Hepatocyte (in vitro differentiated cells): ENCODE data around the gene RHAG. TPM values are rescaled to one million over a fixed set of nuclear protein-coding genes. Genes with fewer than 3 reads are reported as not detected.

Source experiments
- DNase-seq: peaks from one replicate; pipeline ENCODE4 v3.0.0-alpha.2; 2016; ENCODE audit warnings: low spot score
- H2AFZ ChIP-seq: fragments of 200-600 bp; sonication (generic); 2 replicates; pipeline ENCODE4 v1.6.0; 2016; ENCODE audit warnings: antibody characterized with exemption, mild to moderate bottlenecking
- H3K27ac ChIP-seq: fragments of 200-600 bp; sonication (generic); 2 replicates; pipeline ENCODE4 v1.5.1; 2016; ENCODE audit warnings: mild to moderate bottlenecking
- H3K27me3 ChIP-seq: fragments of 200-600 bp; sonication (generic); 2 replicates; pipeline ENCODE4 v1.6.1; 2016
- H3K36me3 ChIP-seq: fragments of 200-600 bp; sonication (generic); replicated peaks from 2 replicates; pipeline ENCODE4 v1.5.1; 2016; ENCODE audit warnings: low read depth; ENCODE audit not compliant: insufficient read depth
- H3K4me1 ChIP-seq: fragments of 200-600 bp; sonication (generic); 2 replicates; pipeline ENCODE4 v1.5.1; 2016; ENCODE audit warnings: mild to moderate bottlenecking, moderate library complexity; ENCODE audit not compliant: insufficient read depth
- H3K4me2 ChIP-seq: fragments of 200-600 bp; sonication (generic); 2 replicates; pipeline ENCODE4 v1.6.0; 2016
- H3K4me3 ChIP-seq: fragments of 200-600 bp; sonication (generic); 2 replicates; pipeline ENCODE4 v1.5.1; 2016; ENCODE audit warnings: mild to moderate bottlenecking
- H3K79me2 ChIP-seq: fragments of 200-600 bp; sonication (generic); 2 replicates; pipeline ENCODE4 v1.6.0; 2017; ENCODE audit warnings: mild to moderate bottlenecking
- H3K9me2 ChIP-seq: fragments of 200-600 bp; sonication (generic); replicated peaks from 2 replicates; pipeline ENCODE4 v1.6.0; 2017; ENCODE audit warnings: mild to moderate bottlenecking; ENCODE audit not compliant: insufficient read depth
- H3K9me3 ChIP-seq: fragments of 200-600 bp; sonication (generic); 2 replicates; pipeline ENCODE4 v1.5.1; 2016; ENCODE audit warnings: low read depth, mild to moderate bottlenecking
- H4K20me1 ChIP-seq: fragments of 200-600 bp; sonication (generic); 2 replicates; pipeline ENCODE4 v1.6.0; 2016; ENCODE audit warnings: mild to moderate bottlenecking; ENCODE audit not compliant: insufficient read depth, poor library complexity, severe bottlenecking
- CTCF ChIP-seq: fragments of 200-600 bp; sonication (generic); IDR thresholded peaks from 2 replicates; pipeline ENCODE4 v1.5.1; 2016; ENCODE audit warnings: antibody characterized with exemption, mild to moderate bottlenecking; ENCODE audit not compliant: poor library complexity
- EZH2 ChIP-seq: fragments of 200-600 bp; sonication (generic); IDR thresholded peaks from 2 replicates; pipeline ENCODE4 v1.6.1; 2016; ENCODE audit warnings: antibody characterized with exemption, mild to moderate bottlenecking, borderline replicate concordance
- EZH2phosphoT487 ChIP-seq: fragments of 200-600 bp; sonication (generic); IDR thresholded peaks from one replicate; pipeline ENCODE4 v1.6.1; 2018; ENCODE audit warnings: antibody characterized with exemption, mild to moderate bottlenecking, low read depth, moderate library complexity; ENCODE audit not compliant: unreplicated experiment, severe bottlenecking
- WGBS: methylation state at CpG from one replicate; pipeline ENCODE4 v1.1.6; 2016; ENCODE audit warnings: low lambda C conversion rate; ENCODE audit errors: missing lambda C conversion rate; 5-methylcytosine and 5-hydroxymethylcytosine counted together
- polyA plus RNA-seq: library from polyadenylated mRNA; unstranded; fragments of >200 nt; fragmentation: Nextera tagmentation; extraction: Ambion mirVana; gene quantifications from 2 replicates; pipeline ENCODE4 v1.2.1, GENCODE V29; 2016
- total RNA-seq: library from RNA; depleted of rRNA; stranded (reverse); fragments of >200 nt; gene quantifications from 2 replicates; pipeline ENCODE4 v1.2.3, GENCODE V29; 2014

Gene RHAG
- total and polyA plus RNA-seq, 2 experiments from 2014 or later: not detected

DNA sequence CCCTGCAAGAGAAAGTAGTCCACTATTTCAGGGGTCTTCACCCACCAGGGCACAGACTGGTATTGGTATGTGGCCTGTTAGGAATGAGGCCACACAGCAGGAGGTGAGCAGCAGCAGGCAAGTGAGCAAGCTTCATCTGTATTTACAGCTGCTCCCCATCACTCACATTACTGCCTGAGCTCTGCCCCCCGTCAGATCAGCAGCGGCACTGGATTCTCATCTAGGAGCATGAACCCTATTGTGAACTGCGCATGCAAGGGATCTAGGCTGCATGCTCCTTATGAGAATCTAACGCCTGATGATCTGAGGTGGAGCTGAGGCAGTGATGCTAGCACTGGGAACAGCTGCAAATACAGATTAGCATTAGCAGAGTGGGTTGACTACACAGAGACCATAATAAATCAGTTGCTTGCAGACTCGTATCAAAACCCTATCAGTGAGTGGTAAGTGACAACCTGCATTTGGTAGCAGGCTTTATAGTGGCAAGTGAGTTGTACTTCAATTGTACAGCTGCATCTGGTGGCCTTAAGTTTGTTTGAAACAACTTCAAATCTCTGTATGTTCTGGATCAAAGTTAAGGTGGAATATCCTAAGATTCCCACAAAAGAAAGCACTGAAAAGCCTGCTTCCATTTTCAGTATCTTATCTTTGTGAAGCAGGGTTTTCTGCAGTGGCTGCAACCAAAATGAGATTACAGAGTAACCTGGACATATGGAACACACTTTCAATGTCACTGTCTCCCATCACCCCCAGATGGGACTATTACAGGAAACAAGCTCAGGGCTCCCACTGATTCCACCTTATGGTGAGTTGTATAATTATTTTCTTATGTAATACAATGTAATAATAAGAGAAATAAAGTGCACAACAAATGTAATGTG, 73.4 kb downstream of the RHAG start:
- no peak overlapping the region for H2AFZ ChIP-seq
- no peaks in the 10 kb centered on the region for H3K9me3 ChIP-seq
- no peak for TF ChIP-seq CTCF
- TF ChIP-seq EZH2phosphoT487: no peak
- no peak for TF ChIP-seq EZH2
- no peak overlapping the region for H3K4me3 ChIP-seq
- DNase-seq: no peak
- 74% methylated on average over 5 of the region's 5 CpGs for WGBS
- no peaks in the 10 kb centered on the region for H3K9me2 ChIP-seq
- no peaks in the 10 kb centered on the region for H3K36me3 ChIP-seq
- H3K27ac ChIP-seq: no peak overlapping the region
- no peaks in the 10 kb centered on the region for H4K20me1 ChIP-seq
- H3K4me2 ChIP-seq: no peak overlapping the region
- no peaks in the 10 kb centered on the region for H3K79me2 ChIP-seq
- H3K27me3 ChIP-seq: no peaks in the 10 kb centered on the region
- no peaks in the 10 kb centered on the region for H3K4me1 ChIP-seq

DNA sequence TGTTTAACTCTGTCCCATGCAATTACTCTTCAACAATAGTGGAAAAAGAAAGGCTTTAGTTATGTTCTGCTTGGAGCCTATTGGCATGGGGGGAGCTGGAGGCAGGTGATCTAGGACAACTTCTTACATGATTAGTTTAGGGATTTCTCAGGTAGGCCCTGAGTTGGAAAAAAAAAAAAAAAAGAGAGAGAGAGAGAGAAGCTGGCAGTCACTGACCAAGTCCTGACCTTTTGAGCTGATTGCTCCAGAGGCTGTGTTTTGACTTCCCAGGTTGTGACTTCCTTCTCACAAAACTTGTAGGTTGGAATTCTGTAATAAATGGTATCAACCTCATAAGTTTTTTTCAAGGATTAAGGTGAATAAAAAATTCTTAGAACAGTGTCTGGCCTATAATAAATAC, 78.4 kb downstream of the RHAG start:
- no peaks in the 10 kb centered on the region for H3K27me3 ChIP-seq
- TF ChIP-seq EZH2phosphoT487: no peak
- TF ChIP-seq CTCF: no peak
- TF ChIP-seq EZH2: no peak
- H3K9me2 ChIP-seq: no peaks in the 10 kb centered on the region

DNA sequence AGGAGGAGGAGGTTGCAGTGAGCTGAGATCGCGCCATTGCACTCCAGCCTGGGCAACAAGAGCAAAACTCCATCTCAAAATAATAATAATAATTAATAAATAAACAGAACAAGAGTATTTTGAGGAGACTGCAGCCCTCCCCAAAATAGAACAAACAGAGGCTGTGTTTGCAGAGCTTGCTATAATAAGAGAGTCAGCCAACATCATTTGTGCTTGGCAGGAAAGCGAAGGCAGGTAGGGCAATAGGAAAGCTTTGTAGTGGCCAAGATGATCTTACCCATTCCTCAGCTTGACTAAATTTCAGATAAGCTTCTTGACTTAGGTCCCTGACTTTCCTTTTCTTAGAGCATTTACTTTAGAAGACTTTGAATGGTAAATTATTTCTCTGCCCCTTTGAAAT, 79.5 kb downstream of the RHAG start:
- Histone ChIP-seq H3K79me2 (no peaks in the 10 kb centered on the region), H3K9me3 (no peaks in the 10 kb centered on the region), H3K27me3 (no peaks in the 10 kb centered on the region), H4K20me1 (no peaks in the 10 kb centered on the region), H3K4me1 (no peaks in the 10 kb centered on the region), H3K9me2 (no peaks in the 10 kb centered on the region), H2AFZ (no peak overlapping the region), H3K36me3 (no peaks in the 10 kb centered on the region), H3K27ac (peak overlapping the region; percentile 50), H3K4me3 (no peak overlapping the region), H3K4me2 (no peak overlapping the region)
- WGBS: 95% methylated on average over 3 of the region's 3 CpGs
- no peak for TF ChIP-seq EZH2
- TF ChIP-seq EZH2phosphoT487: no peak
- no peak for TF ChIP-seq CTCF
- no peak for DNase-seq

More for the DNA sequence above, 78.4 kb downstream of the RHAG start:
- Histone ChIP-seq H3K4me3 (no peak overlapping the region), H2AFZ (no peak overlapping the region), H3K4me1 (no peaks in the 10 kb centered on the region), H3K27ac (no peak overlapping the region), H3K36me3 (no peaks in the 10 kb centered on the region), H3K4me2 (no peak overlapping the region), H4K20me1 (no peaks in the 10 kb centered on the region), H3K9me3 (no peaks in the 10 kb centered on the region), H3K79me2 (no peaks in the 10 kb centered on the region)
- DNase-seq: no peak
